Stimulated activated CD4-positive, alpha-beta T cell treated with anti-CD3 and anti-CD28 coated beads, Interleukin-1b, Interleukin-23, amount 100 ng/mL, for 24 hours (primary cell): Measurements from ENCODE around the gene GPHA2.

Experiments
- DNase-seq, 4 experiments: peaks; one replicate each; pipeline ENCODE4 v3.0.0-alpha.2; 2020; ENCODE audit warnings: low read depth in 4 of 4, low spot score in 1 of 4

The GPHA2 gene

GRCh38 chr11:64892838-64893193, 42.9 kb downstream of the GPHA2 start:
- DNase-seq, result no peak

DNA sequence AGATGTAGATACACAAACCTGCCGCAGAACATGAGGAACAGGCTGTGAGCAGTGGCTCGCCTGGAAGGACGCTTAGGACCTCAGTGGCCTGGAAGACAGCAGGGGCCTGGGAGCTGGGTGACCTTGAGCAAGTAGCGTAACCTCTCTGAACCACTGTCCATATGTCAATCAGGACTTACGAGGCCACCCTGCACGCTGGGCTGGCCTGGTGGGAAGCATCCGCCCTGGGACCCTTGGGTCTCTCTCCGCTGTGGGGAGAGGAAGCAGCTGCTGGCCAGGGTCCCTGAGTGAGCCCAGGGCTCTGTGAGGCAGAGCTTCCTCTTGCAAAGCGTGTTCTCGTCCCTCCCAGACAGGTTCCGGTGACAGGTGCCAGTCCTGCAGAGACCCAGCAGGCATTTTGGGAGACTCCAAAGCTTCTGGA, 43.3 kb downstream of the GPHA2 start:
- no peak for DNase-seq

DNA sequence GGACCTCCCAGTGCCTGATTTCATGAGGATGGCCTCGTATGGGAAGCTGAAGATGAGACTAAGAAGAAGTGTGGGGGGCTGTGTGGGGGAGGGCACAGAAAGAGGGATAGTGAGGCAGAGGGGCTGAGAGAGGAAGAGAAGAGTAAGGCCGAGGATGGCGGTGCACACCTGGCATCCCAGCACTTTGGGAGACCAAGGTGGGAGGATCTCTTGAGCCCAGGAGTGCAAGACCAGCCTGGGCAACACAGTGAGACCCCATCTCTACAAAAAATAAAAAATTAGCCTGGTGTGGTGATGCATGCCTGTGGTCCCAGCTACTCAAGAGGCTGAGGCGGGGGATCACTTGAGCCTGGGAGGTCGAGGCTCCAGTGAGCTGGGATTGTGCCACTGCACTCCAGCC, 43.8 kb downstream of the GPHA2 start:
- DNase-seq, result no peak

DNA sequence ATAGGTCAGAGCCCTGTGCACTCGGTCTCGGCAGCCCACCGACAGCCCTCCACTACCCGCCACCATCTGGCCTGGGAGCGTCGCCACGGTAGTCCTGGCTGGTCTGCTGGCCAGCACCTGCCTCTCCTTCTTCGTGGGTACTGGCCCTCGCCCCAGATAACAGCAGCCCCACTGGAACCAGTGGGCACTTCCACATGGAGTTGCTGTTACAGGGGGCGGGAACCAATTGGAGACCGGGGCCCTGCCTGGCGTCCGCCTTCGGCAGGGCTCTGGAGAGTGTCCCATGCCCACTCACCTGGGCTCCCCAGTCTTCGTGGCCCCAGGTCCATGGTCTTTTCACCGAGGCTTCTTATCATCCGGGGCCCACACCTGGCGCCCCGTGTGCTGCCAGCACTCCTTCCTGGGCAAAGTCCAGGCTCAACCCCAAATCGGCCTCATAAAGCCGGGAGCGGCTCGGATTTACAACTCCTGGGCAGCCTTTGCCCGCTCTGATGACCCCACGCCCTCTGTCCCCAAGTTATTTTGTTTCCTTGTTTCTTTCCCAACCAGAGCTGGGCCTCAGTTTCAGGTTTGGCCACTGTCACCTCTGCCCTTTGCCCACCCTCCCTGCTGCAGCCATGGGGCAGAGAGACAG, 44.4 kb downstream of the GPHA2 start:
- no peak for DNase-seq

- DNase-seq, result no peak
Measured at GRCh38 chr11:64890522-64890939, 45.2 kb downstream of the GPHA2 start.

GRCh38 chr11:64888729-64889511, 46.8 kb downstream of the GPHA2 start:
- no peak for DNase-seq

DNA sequence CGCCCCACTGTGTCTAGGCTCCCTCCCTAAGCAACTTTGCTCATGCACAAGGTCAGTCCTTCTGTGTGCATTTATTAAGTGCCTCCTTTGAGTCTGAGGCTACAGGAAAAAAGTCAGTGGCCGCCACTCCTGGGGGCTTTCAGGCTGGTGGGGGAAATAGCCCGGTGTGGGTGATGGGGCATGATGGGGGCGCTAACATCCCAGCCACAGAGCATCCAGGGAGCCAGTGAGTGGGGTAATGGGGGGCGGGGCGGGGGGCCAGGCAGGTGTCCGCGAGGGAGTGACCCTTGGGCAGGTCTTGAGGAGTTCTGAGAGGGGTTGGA, 47.3 kb downstream of the GPHA2 start:
- no peak for DNase-seq

DNA sequence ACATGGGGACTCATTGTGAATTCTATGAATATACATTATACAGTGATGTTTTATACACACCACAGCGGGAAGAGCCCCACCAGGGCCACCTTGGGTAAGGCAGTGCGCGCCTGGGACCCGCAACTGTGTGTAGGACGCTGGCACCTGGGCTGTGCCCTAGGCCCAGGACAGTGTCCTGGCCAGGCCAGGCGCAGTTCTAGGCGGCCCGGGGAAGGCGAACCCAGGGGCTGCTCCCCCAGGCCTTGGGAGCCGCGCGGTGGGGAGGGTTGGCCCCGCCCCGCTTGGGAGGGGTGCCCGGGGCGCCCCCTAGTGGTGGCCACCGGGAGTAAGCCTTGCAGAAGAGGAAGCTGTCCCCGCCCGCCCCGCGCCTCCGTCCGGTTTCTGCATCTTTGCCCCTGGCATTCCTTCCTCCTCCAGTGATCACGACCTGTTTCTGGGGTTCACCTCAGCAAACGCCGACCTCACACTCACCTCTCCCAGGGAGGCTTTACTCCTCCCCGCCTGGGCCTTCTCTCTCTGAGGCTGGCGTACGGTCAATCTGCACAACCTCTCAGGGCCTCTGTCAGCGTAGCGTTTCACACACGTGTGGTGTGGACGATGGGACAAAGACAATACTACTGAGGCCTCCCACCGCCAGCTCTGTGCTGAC, 47.8 kb downstream of the GPHA2 start:
- peak; percentile 67 to 82 (median 79) for DNase-seq

GRCh38 chr11:64887234-64887756, 48.4 kb downstream of the GPHA2 start:
- no peak for DNase-seq

DNA sequence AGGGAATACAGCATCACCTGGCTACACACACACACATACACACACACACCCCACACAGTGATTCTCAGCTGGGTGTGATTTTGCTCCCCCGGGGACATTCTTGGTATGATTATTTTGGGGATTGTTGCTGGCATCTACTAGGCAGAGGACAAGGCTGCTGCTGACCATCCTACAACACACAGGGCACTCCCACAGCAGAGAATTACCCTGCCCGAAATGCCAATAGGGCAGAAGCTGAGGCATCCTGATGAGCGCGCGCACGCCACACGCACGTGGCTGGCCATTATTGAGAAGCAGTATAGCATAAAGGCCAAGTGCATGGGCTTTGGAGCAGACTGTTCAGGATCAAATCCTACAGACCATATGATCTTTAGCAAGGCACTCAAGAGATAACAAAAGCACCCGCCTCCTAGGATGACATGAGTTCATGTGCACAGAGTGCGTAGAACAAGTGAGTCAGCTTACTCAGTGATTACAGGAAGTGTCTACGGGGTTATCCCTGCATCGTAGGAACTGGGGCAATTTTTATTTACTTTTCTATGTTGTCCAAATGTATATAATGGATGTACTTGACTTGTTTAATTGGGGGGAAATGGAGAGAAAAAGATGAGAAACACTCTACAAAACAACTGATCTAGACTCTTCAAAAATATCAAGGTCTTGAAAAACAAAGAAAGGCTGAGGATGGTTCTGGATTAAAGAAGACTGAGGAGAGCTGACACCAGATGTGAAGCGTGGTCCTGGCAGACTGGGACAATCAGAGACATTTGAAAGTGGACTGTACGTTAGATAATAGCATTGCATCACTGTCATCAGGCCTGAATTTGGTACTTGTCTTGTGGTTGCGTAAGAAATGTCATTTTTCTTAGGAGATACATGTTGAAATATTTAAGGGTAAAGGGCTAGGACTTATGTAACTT, 50.1 kb downstream of the GPHA2 start:
- DNase-seq, result no peak
